Mesenchymal stem cell (in vitro differentiated cells and primary cell): ENCODE measurements around the gene TBL1X.

ENCODE experiments used
- DNase-seq: peaks from one replicate; pipeline ENCODE4 v3.0.0-alpha.2; 2013
- H2AFZ ChIP-seq: one replicate; pipeline ENCODE4 v1.6.1; 2013; ENCODE audit warnings: low read depth, mild to moderate bottlenecking, control low read depth, inconsistent platforms, low read length, moderate library complexity
- H2AK5ac ChIP-seq: 2 replicates; pipeline ENCODE4 v1.6.1; 2013; ENCODE audit warnings: low read length, moderate library complexity, mild to moderate bottlenecking, inconsistent platforms; ENCODE audit not compliant: severe bottlenecking
- H2BK120ac ChIP-seq: one replicate; pipeline ENCODE4 v1.6.1; 2013; ENCODE audit warnings: low read depth, mild to moderate bottlenecking, inconsistent platforms, low read length, moderate library complexity
- H2BK12ac ChIP-seq, 2 experiments: one replicate each; pipeline ENCODE4 v1.6.1; 2013; ENCODE audit warnings: inconsistent platforms in 2 of 2, low read length in 2 of 2, mild to moderate bottlenecking in 2 of 2, moderate library complexity in 2 of 2, control low read depth in 1 of 2
- H2BK15ac ChIP-seq: one replicate; pipeline ENCODE4 v1.6.1; 2013; ENCODE audit warnings: mild to moderate bottlenecking, low read depth, inconsistent platforms; ENCODE audit not compliant: poor library complexity, severe bottlenecking
- H2BK5ac ChIP-seq: 2 replicates; pipeline ENCODE4 v1.6.1; 2013; ENCODE audit warnings: low read depth, mild to moderate bottlenecking, low read length, control low read depth, inconsistent platforms; ENCODE audit not compliant: poor library complexity, severe bottlenecking
- H3K14ac ChIP-seq, 2 experiments: one replicate each; pipeline ENCODE4 v1.6.1; 2013; ENCODE audit warnings: inconsistent platforms in 2 of 2, low read length in 2 of 2, control low read depth in 1 of 2, mild to moderate bottlenecking in 1 of 2, moderate library complexity in 1 of 2
- H3K18ac ChIP-seq, 2 experiments: one replicate each; pipeline ENCODE4 v1.6.1; 2013; ENCODE audit warnings: inconsistent platforms in 2 of 2, low read length in 2 of 2, control low read depth in 1 of 2, low read depth in 1 of 2, mild to moderate bottlenecking in 1 of 2
- H3K23ac ChIP-seq, 2 experiments: one replicate each; pipeline ENCODE4 v1.6.1; 2013; ENCODE audit warnings: inconsistent platforms in 2 of 2, low read length in 2 of 2, mild to moderate bottlenecking in 2 of 2, moderate library complexity in 2 of 2, control low read depth in 1 of 2
- H3K27ac ChIP-seq: 2 replicates; pipeline ENCODE4 v1.5.1; 2013; ENCODE audit warnings: mild to moderate bottlenecking, moderate library complexity, low read length, control low read depth, inconsistent platforms; ENCODE audit not compliant: poor library complexity, severe bottlenecking
- H3K27me3 ChIP-seq, 2 experiments: 2 replicates each; pipeline versions ENCODE4 v1.6.1 to v1.7.0; 2013; ENCODE audit warnings: low read length in 2 of 2, mild to moderate bottlenecking in 2 of 2, moderate library complexity in 2 of 2, control low read depth in 1 of 2, inconsistent platforms in 1 of 2; ENCODE audit not compliant: control insufficient read depth in 1 of 2, insufficient read depth in 1 of 2
- H3K36me3 ChIP-seq, 2 experiments: 2 replicates each; pipeline versions ENCODE4 v1.6.1 to v1.7.0; 2013; ENCODE audit warnings: low read length in 2 of 2, control low read depth in 1 of 2, inconsistent platforms in 1 of 2, low read depth in 1 of 2, mild to moderate bottlenecking in 1 of 2; ENCODE audit not compliant: insufficient read depth in 2 of 2, control insufficient read depth in 1 of 2
- H3K4ac ChIP-seq, 2 experiments: one replicate each; pipeline ENCODE4 v1.6.1; 2013; ENCODE audit warnings: inconsistent platforms in 2 of 2, low read length in 2 of 2, mild to moderate bottlenecking in 2 of 2, moderate library complexity in 2 of 2, control low read depth in 1 of 2, low read depth in 1 of 2
- H3K4me1 ChIP-seq: 2 replicates; pipeline ENCODE4 v1.6.1; 2013; ENCODE audit warnings: low read depth, low read length, control low read depth; ENCODE audit not compliant: control insufficient read depth, insufficient read depth
- H3K4me2 ChIP-seq: 2 replicates; pipeline ENCODE4 v1.6.1; 2013; ENCODE audit warnings: low read length, mild to moderate bottlenecking, inconsistent platforms; ENCODE audit not compliant: poor library complexity, severe bottlenecking
- H3K4me3 ChIP-seq, 2 experiments: 2 replicates each; pipeline versions ENCODE4 v1.5.1 to v1.7.0; 2013; ENCODE audit warnings: low read length in 2 of 2, mild to moderate bottlenecking in 2 of 2, control low read depth in 1 of 2, low read depth in 1 of 2; ENCODE audit not compliant: insufficient read depth in 1 of 2
- H3K79me1 ChIP-seq: replicated peaks from 2 replicates; pipeline ENCODE4 v1.6.1; 2013; ENCODE audit warnings: mild to moderate bottlenecking, control low read depth, low read length, inconsistent platforms; ENCODE audit not compliant: poor library complexity, severe bottlenecking
- H3K9ac ChIP-seq: 2 replicates; pipeline ENCODE4 v1.7.0; 2013; ENCODE audit warnings: mild to moderate bottlenecking, low read length, moderate library complexity
- H3K9me3 ChIP-seq: 2 replicates; pipeline ENCODE4 v1.7.0; 2013; ENCODE audit warnings: mild to moderate bottlenecking, low read length; ENCODE audit not compliant: control insufficient read depth
- H4K8ac ChIP-seq: one replicate; pipeline ENCODE4 v1.6.1; 2013; ENCODE audit warnings: inconsistent platforms, mild to moderate bottlenecking, low read length, moderate library complexity
- H4K91ac ChIP-seq: one replicate; pipeline ENCODE4 v1.6.1; 2013; ENCODE audit warnings: mild to moderate bottlenecking, low read length, inconsistent platforms
- WGBS: methylation state at CpG from one replicate; pipeline ENCODE4 v1.1.7; 2013; ENCODE audit warnings: mixed read lengths; 5-methylcytosine and 5-hydroxymethylcytosine counted together

TBL1X gene

DNA sequence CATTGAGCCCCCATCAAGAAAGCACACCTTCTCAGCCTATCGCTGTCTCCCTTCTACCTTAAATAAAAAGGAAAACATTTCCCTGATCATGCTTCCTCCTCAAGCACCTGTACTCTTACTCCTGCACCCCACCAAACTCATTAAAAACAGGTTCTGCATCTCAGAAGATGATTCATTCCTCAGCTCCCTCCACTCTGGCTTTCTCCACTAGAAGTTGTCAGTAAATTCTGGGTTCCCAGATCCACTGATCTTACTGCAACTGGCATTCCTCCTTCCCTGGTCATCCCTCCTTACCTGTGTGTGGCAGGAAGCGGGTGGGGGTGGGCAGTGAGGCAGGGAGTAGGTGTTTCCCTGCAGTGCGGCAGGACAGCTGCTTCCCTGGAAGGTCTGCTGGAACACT lies 192.0 kb downstream of the TBL1X start:
- no peak overlapping the region for H3K23ac ChIP-seq
- H3K4ac ChIP-seq: no peak overlapping the region
- no peak overlapping the region for H2BK5ac ChIP-seq
- peak overlapping the region in 1 of 2 experiments; percentile 2 for H3K18ac ChIP-seq
- no peak overlapping the region for H3K4me3 ChIP-seq
- H4K91ac ChIP-seq: no peak overlapping the region
- no peak overlapping the region for H2BK120ac ChIP-seq
- H3K27me3 ChIP-seq: no peaks in the 10 kb centered on the region
- peaks cover 5% of the 10 kb centered on the region for H3K79me1 ChIP-seq
- 100% methylated on average over 3 of the region's 3 CpGs for WGBS
- no peak overlapping the region for H3K4me2 ChIP-seq
- no peak overlapping the region for H2BK12ac ChIP-seq
- no peak overlapping the region for H2AFZ ChIP-seq
- peaks cover 15% of the 10 kb centered on the region for H3K4me1 ChIP-seq
- H3K36me3 ChIP-seq: peaks cover 15 to 33% of the 10 kb centered on the region in 2 experiments
- no peak overlapping the region for H3K9ac ChIP-seq
- H3K9me3 ChIP-seq: no peaks in the 10 kb centered on the region
- H4K8ac ChIP-seq: no peak overlapping the region
- H3K27ac ChIP-seq: no peak overlapping the region
- DNase-seq: no peak
- H2AK5ac ChIP-seq: no peak overlapping the region
- H3K14ac ChIP-seq: peak overlapping the region in 1 of 2 experiments; percentile 18
- H2BK15ac ChIP-seq: no peak overlapping the region

DNA sequence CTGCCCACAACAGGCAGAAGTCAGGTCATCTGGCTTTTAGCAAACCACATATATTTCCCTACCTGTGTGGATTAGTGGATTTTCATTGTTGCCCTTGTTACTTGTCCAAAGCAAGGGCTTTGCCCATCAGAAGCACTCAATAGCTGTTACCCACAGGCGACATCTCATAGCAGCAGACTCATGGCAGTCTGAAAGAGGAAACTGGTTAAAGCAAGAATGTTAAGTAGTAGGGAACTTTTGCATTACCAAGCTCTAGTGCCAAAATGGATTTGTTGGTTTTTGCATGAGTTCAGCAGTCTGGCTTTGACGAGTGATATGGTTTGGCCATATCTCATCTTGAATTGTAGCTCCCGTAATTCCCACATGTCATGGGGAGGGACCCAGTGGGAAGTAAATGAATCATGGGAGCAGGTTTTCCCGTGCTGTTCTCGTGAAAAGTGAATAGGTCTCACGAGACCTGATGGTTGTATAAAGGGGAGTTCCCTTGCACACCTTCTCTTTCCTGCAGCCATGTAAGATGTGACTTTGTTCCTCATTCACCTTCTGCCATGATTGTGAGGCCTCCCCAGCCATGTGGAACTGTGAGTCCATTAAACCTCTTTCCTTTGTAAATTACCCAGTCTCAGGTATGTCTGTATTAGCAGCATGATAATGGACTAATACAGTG lies 192.9 kb downstream of the TBL1X start:
- no peak overlapping the region for H4K8ac ChIP-seq
- H3K27me3 ChIP-seq: no peaks in the 10 kb centered on the region
- no peak overlapping the region for H2AK5ac ChIP-seq
- H2BK120ac ChIP-seq: no peak overlapping the region
- no peak overlapping the region for H2BK15ac ChIP-seq
- H2BK12ac ChIP-seq: no peak overlapping the region
- no peak overlapping the region for H3K27ac ChIP-seq
- no peak overlapping the region for H2BK5ac ChIP-seq
- 98% methylated on average over 4 of the region's 6 CpGs for WGBS
- H3K9ac ChIP-seq: no peak overlapping the region
- H3K18ac ChIP-seq: no peak overlapping the region
- no peak overlapping the region for H3K4me2 ChIP-seq
- no peak overlapping the region for H3K4me3 ChIP-seq
- H3K23ac ChIP-seq: no peak overlapping the region
- no peak overlapping the region for H4K91ac ChIP-seq
- DNase-seq: no peak
- peaks cover 15% of the 10 kb centered on the region for H3K4me1 ChIP-seq
- no peaks in the 10 kb centered on the region for H3K9me3 ChIP-seq
- H3K79me1 ChIP-seq: peaks cover 5% of the 10 kb centered on the region
- no peak overlapping the region for H2AFZ ChIP-seq
- peaks cover 15 to 33% of the 10 kb centered on the region in 2 experiments for H3K36me3 ChIP-seq
- H3K4ac ChIP-seq: no peak overlapping the region
- H3K14ac ChIP-seq: no peak overlapping the region

DNA sequence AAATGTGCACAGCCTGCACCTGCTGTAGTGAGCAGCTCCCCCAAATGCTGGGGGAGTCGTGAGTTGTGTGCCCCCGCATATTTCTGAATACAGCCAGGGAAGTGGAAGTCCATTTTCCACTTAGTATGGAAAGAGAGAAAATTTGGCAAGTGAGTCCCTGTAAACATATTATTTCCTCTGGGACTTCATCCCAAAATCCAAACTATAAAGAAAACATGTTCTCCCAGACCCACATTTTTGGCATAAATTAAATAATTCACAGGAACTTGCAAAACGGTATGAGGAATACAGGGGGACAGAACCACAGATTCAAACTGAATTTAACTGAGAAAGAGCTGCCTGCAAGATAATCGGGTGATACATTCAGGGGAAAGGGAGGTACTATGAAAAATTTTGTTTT lies 193.6 kb downstream of the TBL1X start:
- Histone ChIP-seq H4K91ac (no peak overlapping the region), H2BK12ac (no peak overlapping the region), H3K27me3 (no peaks in the 10 kb centered on the region), H2AK5ac (no peak overlapping the region), H3K23ac (no peak overlapping the region), H3K4me1 (peaks cover 14% of the 10 kb centered on the region), H3K9ac (no peak overlapping the region), H2BK15ac (no peak overlapping the region), H2AFZ (no peak overlapping the region), H3K27ac (no peak overlapping the region), H3K4me2 (no peak overlapping the region), H2BK120ac (no peak overlapping the region), H3K14ac (no peak overlapping the region), H4K8ac (no peak overlapping the region), H3K4ac (no peak overlapping the region), H3K4me3 (no peak overlapping the region), H3K9me3 (no peaks in the 10 kb centered on the region), H3K18ac (no peak overlapping the region), H3K36me3 (peaks cover 15 to 31% of the 10 kb centered on the region in 2 experiments), H2BK5ac (no peak overlapping the region), H3K79me1 (peaks cover 5% of the 10 kb centered on the region)
- DNase-seq: no peak
- WGBS: 94% methylated on average over 2 of the region's 4 CpGs

DNA sequence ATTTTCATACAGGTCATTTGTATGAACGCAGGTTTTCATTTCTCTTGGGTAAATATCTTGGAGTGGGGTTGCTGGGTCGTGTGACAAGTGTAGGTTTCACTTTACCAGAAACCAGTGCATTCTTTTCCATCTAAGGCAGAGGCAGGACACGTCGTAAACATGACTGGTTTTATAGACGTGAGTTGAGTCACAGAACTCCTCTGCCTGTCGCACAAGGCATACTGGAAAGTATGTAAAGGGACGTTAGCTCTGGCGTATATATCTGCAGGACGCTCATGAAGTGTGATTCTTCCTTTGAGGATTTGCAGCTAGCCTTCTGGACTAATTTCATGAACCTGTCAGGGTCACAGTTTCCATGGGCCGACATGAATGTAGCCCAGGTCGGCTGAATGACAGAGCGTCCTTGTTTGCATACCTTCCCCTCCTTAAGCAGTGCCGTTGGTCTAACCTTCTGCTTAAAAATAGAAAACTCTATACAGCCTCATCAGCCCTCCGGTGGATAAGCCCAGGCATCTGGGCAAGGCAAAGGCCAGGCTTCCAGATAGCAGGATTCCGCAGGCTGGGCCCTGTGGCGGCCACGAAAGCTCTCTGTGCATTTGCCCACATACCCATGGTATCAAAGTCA lies 194.8 kb downstream of the TBL1X start:
- Histone ChIP-seq H3K9ac (no peak overlapping the region), H2BK120ac (no peak overlapping the region), H2BK5ac (no peak overlapping the region), H3K4me1 (peaks cover 11% of the 10 kb centered on the region), H3K9me3 (no peaks in the 10 kb centered on the region), H2AK5ac (no peak overlapping the region), H2AFZ (no peak overlapping the region), H4K8ac (peak overlapping the region; percentile 41), H3K27me3 (no peaks in the 10 kb centered on the region), H3K27ac (no peak overlapping the region), H3K4me3 (no peak overlapping the region), H3K79me1 (peaks cover 6% of the 10 kb centered on the region), H3K36me3 (peaks cover 11 to 26% of the 10 kb centered on the region in 2 experiments), H3K18ac (no peak overlapping the region), H4K91ac (no peak overlapping the region), H2BK12ac (no peak overlapping the region), H3K4ac (no peak overlapping the region), H3K4me2 (no peak overlapping the region), H3K23ac (no peak overlapping the region), H3K14ac (no peak overlapping the region), H2BK15ac (no peak overlapping the region)
- 48% methylated on average over 16 of the region's 17 CpGs for WGBS
- DNase-seq: peak; percentile 73
